Vagina (tissue), 2 donors: ENCODE measurements around the gene HTR3A. TPM values are rescaled to one million over a fixed set of nuclear protein-coding genes. Genes with fewer than 3 reads are reported as not detected.

ENCODE experiments used
- DNase-seq, 2 donors: peaks; one replicate each; pipeline ENCODE4 v3.0.0-alpha.2; 2017; ENCODE audit errors: extremely low spot score in 2 of 2
- H3K27ac ChIP-seq: fragments of 200-600 bp; sonication (generic); one replicate; pipeline ENCODE4 v1.5.1; 2019
- H3K27me3 ChIP-seq: fragments of 200-600 bp; sonication (generic); one replicate; pipeline ENCODE4 v1.5.1; 2019
- H3K36me3 ChIP-seq, 2 donors: fragments of 200-600 bp; sonication (generic); one replicate each; pipeline ENCODE4 v1.5.1; 2017 to 2019
- H3K4me1 ChIP-seq: fragments of 200-600 bp; sonication (generic); one replicate; pipeline ENCODE4 v1.5.1; 2019
- H3K4me3 ChIP-seq, 2 donors: fragments of 200-600 bp; sonication (generic); 1 replicate in 1 of 2; 2 replicates in 1 of 2; pipeline ENCODE4 v1.5.1; 2016 to 2019
- H3K9me3 ChIP-seq: fragments of 200-600 bp; sonication (generic); one replicate; pipeline ENCODE4 v1.5.1; 2019
- CTCF ChIP-seq, 3 experiments: fragments of 450-650 bp in 2 of 3; fragments of 200-600 bp in 1 of 3; sonication (generic) in 1 of 3; IDR thresholded peaks; one replicate each; pipeline ENCODE4 v1.5.1; 2017 to 2019; ENCODE audit warnings: antibody characterized with exemption in 3 of 3, mild to moderate bottlenecking in 2 of 3, moderate library complexity in 2 of 3
- POLR2A ChIP-seq, 2 donors: fragments of 450-650 bp; IDR thresholded peaks; one replicate each; pipeline ENCODE4 v1.6.1; 2017; ENCODE audit warnings: antibody characterized with exemption in 2 of 2, mild to moderate bottlenecking in 2 of 2, moderate library complexity in 2 of 2
- POLR2AphosphoS5 ChIP-seq, 2 donors: sonication (generic); formaldehyde crosslinking; IDR thresholded peaks; one replicate each; pipeline ENCODE4 v1.9.0; 2017; ENCODE audit warnings: antibody characterized with exemption in 2 of 2, mild to moderate bottlenecking in 2 of 2, low read depth in 1 of 2; ENCODE audit not compliant: insufficient read depth in 1 of 2
- intact Hi-C: fragments of 100-400 bp; cut with DNase I; formaldehyde crosslinking; loops from one replicate; pipeline ENCODE4 v1.15.1; 2023
- total RNA-seq: library from RNA; depleted of rRNA; stranded (reverse); fragments of >200 nt; gene quantifications from one replicate; pipeline ENCODE4 v1.2.3, GENCODE V29; 2016

HTR3A gene
- total RNA-seq, 1 donor from 2014 or later, result not detected

GRCh38 chr11:113985906-113986305 is 11.0 kb downstream of the HTR3A start:
- Histone ChIP-seq H3K9me3 (no peaks in the 10 kb centered on the region), H3K27me3 (no peaks in the 10 kb centered on the region), H3K4me1 (no peaks in the 10 kb centered on the region), H3K27ac (no peak overlapping the region), H3K4me3 (no peak overlapping the region), H3K36me3 (no peaks in the 10 kb centered on the region)
- intact Hi-C loops, result no loop called here
- TF ChIP-seq POLR2AphosphoS5 (IDR thresholded peaks at IDR 0.05; ENCODE audit: insufficient read depth in 1 of 2, low read depth in 1 of 2), result no peak
- DNase-seq, result no peak

GRCh38 chr11:113986351-113987140 is 11.6 kb downstream of the HTR3A start:
- intact Hi-C loops, result no loop called here
- no peaks in the 10 kb centered on the region for H3K27me3 ChIP-seq

GRCh38 chr11:113989381-113989780 is 14.5 kb downstream of the HTR3A start:
- Histone ChIP-seq H3K36me3 (no peaks in the 10 kb centered on the region), H3K4me3 (no peak overlapping the region), H3K9me3 (no peaks in the 10 kb centered on the region), H3K27me3 (no peaks in the 10 kb centered on the region), H3K4me1 (no peaks in the 10 kb centered on the region), H3K27ac (no peak overlapping the region)
- intact Hi-C loops, result no loop called here
- DNase-seq, result no peak
- TF ChIP-seq CTCF (IDR thresholded peaks at IDR 0.05) (no peak), POLR2A (IDR thresholded peaks at IDR 0.05) (no peak), POLR2AphosphoS5 (IDR thresholded peaks at IDR 0.05; ENCODE audit: insufficient read depth in 1 of 2, low read depth in 1 of 2) (no peak)

More at GRCh38 chr11:113986351-113987140, 11.6 kb downstream of the HTR3A start:
- no peak for DNase-seq
- TF ChIP-seq POLR2AphosphoS5 (IDR thresholded peaks at IDR 0.05; ENCODE audit: insufficient read depth in 1 of 2, low read depth in 1 of 2) (no peak), CTCF (IDR thresholded peaks at IDR 0.05) (no peak), POLR2A (IDR thresholded peaks at IDR 0.05) (no peak)
- Histone ChIP-seq H3K27ac (no peak overlapping the region), H3K9me3 (no peaks in the 10 kb centered on the region), H3K4me3 (no peak overlapping the region), H3K36me3 (no peaks in the 10 kb centered on the region), H3K4me1 (no peaks in the 10 kb centered on the region)

- no peak overlapping the region for H3K27ac ChIP-seq
- TF ChIP-seq POLR2A (IDR thresholded peaks at IDR 0.05) (no peak), POLR2AphosphoS5 (IDR thresholded peaks at IDR 0.05; ENCODE audit: insufficient read depth in 1 of 2, low read depth in 1 of 2) (no peak), CTCF (IDR thresholded peaks at IDR 0.05) (no peak)
- H3K36me3 ChIP-seq, result no peaks in the 10 kb centered on the region
- H3K9me3 ChIP-seq, result no peaks in the 10 kb centered on the region
- no peaks in the 10 kb centered on the region for H3K27me3 ChIP-seq
- no peak overlapping the region for H3K4me3 ChIP-seq
- DNase-seq, result no peak
- intact Hi-C loops, result no loop called here
- no peaks in the 10 kb centered on the region for H3K4me1 ChIP-seq
Measured at GRCh38 chr11:113989916-113990315, 15.0 kb downstream of the HTR3A start.

- no peaks in the 10 kb centered on the region for H3K9me3 ChIP-seq
Measured at GRCh38 chr11:113991170-113991569, 16.3 kb downstream of the HTR3A start.

More at GRCh38 chr11:113991170-113991569, 16.3 kb downstream of the HTR3A start:
- intact Hi-C loops, result no loop called here
- TF ChIP-seq POLR2AphosphoS5 (IDR thresholded peaks at IDR 0.05; ENCODE audit: insufficient read depth in 1 of 2, low read depth in 1 of 2) (no peak), POLR2A (IDR thresholded peaks at IDR 0.05) (no peak), CTCF (IDR thresholded peaks at IDR 0.05) (no peak)
- H3K4me3 ChIP-seq, result no peak overlapping the region
- H3K4me1 ChIP-seq, result no peaks in the 10 kb centered on the region
- no peaks in the 10 kb centered on the region for H3K27me3 ChIP-seq
- H3K27ac ChIP-seq, result no peak overlapping the region
- H3K36me3 ChIP-seq, result no peaks in the 10 kb centered on the region
- no peak for DNase-seq
